ENCODE data around the gene PRH2. TPM values are rescaled to one million over a fixed set of nuclear protein-coding genes. Genes with fewer than 3 reads are reported as not detected.

PRH2 gene
- total and polyA plus RNA-seq, 11 donors = not detected

GRCh38 chr12:10926269-10926668 is 2.8 kb upstream of the PRH2 start:
- H3K27ac ChIP-seq = no peak overlapping the region
- TF ChIP-seq CTCF (IDR thresholded peaks at IDR 0.05) (no peak), POLR2A (IDR thresholded peaks at IDR 0.05) (no peak)
- ATAC-seq (no peak), DNase-seq (no peak)
- no peaks in the 10 kb centered on the region for H3K36me3 ChIP-seq
- peaks cover 0 to 6% (median 0%) of the 10 kb centered on the region in 12 donors for H3K4me1 ChIP-seq
- no peaks in the 10 kb centered on the region for H3K9me3 ChIP-seq
- H3K27me3 ChIP-seq = no peaks in the 10 kb centered on the region
- WGBS, 4 donors = 86 to 96% (median 92%) methylated on average over 5 of the region's 5 CpGs
- no peak overlapping the region for H3K4me3 ChIP-seq
- intact Hi-C loops (cut with DNase I) = no loop called here

- Histone ChIP-seq H3K9me3 (no peaks in the 10 kb centered on the region), H3K27me3 (no peaks in the 10 kb centered on the region), H3K4me1 (no peaks in the 10 kb centered on the region), H3K4me3 (no peak overlapping the region), H3K36me3 (no peaks in the 10 kb centered on the region), H3K27ac (no peak overlapping the region)
- DNase-seq (no peak), ATAC-seq (no peak)
- no peak for TF ChIP-seq POLR2A (IDR thresholded peaks at IDR 0.05)
- TF ChIP-seq CTCF (IDR thresholded peaks at IDR 0.05) = no peak
- intact Hi-C loops (cut with DNase I) = no loop called here
- WGBS, 4 donors = 85 to 100% (median 93%) methylated on average over 1 of the region's 1 CpG
Measured at GRCh38 chr12:10936506-10936905, 7.5 kb downstream of the PRH2 start.

- 77 to 89% (median 80%) methylated on average over 1 of the region's 1 CpG for WGBS, 4 donors
- intact Hi-C loops (cut with DNase I) = no loop called here
- H3K27me3 ChIP-seq = no peaks in the 10 kb centered on the region
- ATAC-seq (no peak), DNase-seq (no peak)
- TF ChIP-seq CTCF (IDR thresholded peaks at IDR 0.05) (no peak), POLR2A (IDR thresholded peaks at IDR 0.05) (no peak)
- no peaks in the 10 kb centered on the region for H3K36me3 ChIP-seq
- peaks cover 0 to 7% (median 0%) of the 10 kb centered on the region in 12 donors for H3K9me3 ChIP-seq
- H3K4me1 ChIP-seq = peaks cover 0 to 6% (median 0%) of the 10 kb centered on the region in 12 donors
- H3K27ac ChIP-seq = no peak within 1 kb of the TSS
- H3K4me3 ChIP-seq = no peak within 1 kb of the TSS
Measured at GRCh38 chr12:10939163-10939562, 10.1 kb downstream of the PRH2 start, which contains the start of gene TAS2R14. Gene TAS2R14 (minus strand): TSS chr12:10939263. CDS start chr12:10939207, 56 bp downstream.

- Histone ChIP-seq H3K27ac (no peak overlapping the region), H3K9me3 (peaks cover 0 to 11% (median 0%) of the 10 kb centered on the region in 12 donors), H3K4me1 (peaks cover 0 to 6% (median 0%) of the 10 kb centered on the region in 12 donors), H3K36me3 (no peaks in the 10 kb centered on the region), H3K27me3 (no peaks in the 10 kb centered on the region), H3K4me3 (no peak overlapping the region)
- TF ChIP-seq POLR2A (IDR thresholded peaks at IDR 0.05) (no peak), CTCF (IDR thresholded peaks at IDR 0.05) (no peak)
- DNase-seq (no peak), ATAC-seq (no peak)
- 89 to 93% (median 91%) methylated on average over 2 of the region's 2 CpGs for WGBS, 4 donors
- intact Hi-C loops (cut with DNase I) = no loop called here
Measured at GRCh38 chr12:10940389-10940788, 11.4 kb downstream of the PRH2 start.

Measured in heart left ventricle (tissue), 16 donors.